GM10847 (cell line): ENCODE results near the gene COL4A2.

ENCODE experiments used
- POLR2A ChIP-seq: IDR thresholded peaks from 2 replicates; pipeline ENCODE4 v1.6.1; 2011; ENCODE audit not compliant: insufficient read length; ENCODE audit errors: extremely low read depth

COL4A2 gene

GRCh38 chr13:110306340-110306959, 634 bp upstream of the COL4A2 start:
- TF ChIP-seq POLR2A, result no peak

GRCh38 chr13:110307767-110308655, 927 bp downstream of the COL4A2 start:
- TF ChIP-seq POLR2A, result no peak

- no peak for TF ChIP-seq POLR2A
These were observed 1.7 kb downstream of the COL4A2 start for GRCh38 chr13:110308656-110309359.

GRCh38 chr13:110309661-110310524, 2.8 kb downstream of the COL4A2 start:
- TF ChIP-seq POLR2A, result no peak

- no peak for TF ChIP-seq POLR2A
These were observed 3.7 kb downstream of the COL4A2 start for GRCh38 chr13:110310541-110311442.

- no peak for TF ChIP-seq POLR2A
These were observed 4.6 kb downstream of the COL4A2 start for GRCh38 chr13:110311443-110312338.

GRCh38 chr13:110312339-110313031, 5.4 kb downstream of the COL4A2 start:
- no peak for TF ChIP-seq POLR2A

GRCh38 chr13:110314516-110315245, 7.6 kb downstream of the COL4A2 start:
- no peak for TF ChIP-seq POLR2A

- TF ChIP-seq POLR2A, result no peak
These were observed 9.1 kb downstream of the COL4A2 start for GRCh38 chr13:110316196-110316595.

- no peak for TF ChIP-seq POLR2A
These were observed 10.0 kb downstream of the COL4A2 start for GRCh38 chr13:110317093-110317492.

- TF ChIP-seq POLR2A, result no peak
These were observed 10.6 kb downstream of the COL4A2 start for GRCh38 chr13:110317496-110318195.
